Activated CD4-positive, alpha-beta T cell treated with anti-CD3 and anti-CD28 coated beads, Interleukin-2, amount 10 ng/mL, durations not matched to agents 7 days and 5 days (primary cell): ENCODE measurements around the gene LRTM2. TPM values are rescaled to one million over a fixed set of nuclear protein-coding genes. Genes with fewer than 3 reads are reported as not detected.

ENCODE experiments used
- CTCF ChIA-PET: fragments of 350-600 bp; sonication (Branson Sonifier 250); formaldehyde crosslinking; loops from one replicate; lab custom pipeline; 2021; ENCODE audit warnings: antibody characterized with exemption; lab: Charles Lee
- POLR2A ChIA-PET: fragments of 350-600 bp; sonication (Branson Sonifier 250); formaldehyde crosslinking; loops from one replicate; lab custom pipeline; 2021; ENCODE audit warnings: antibody characterized with exemption; lab: Charles Lee
- DNase-seq: peaks from one replicate; pipeline ENCODE4 v3.0.0-alpha.2; 2020
- H3K27ac Mint-ChIP-seq: one replicate; pipeline ENCODE4 v1.8.0; 2021; ENCODE audit warnings: mild to moderate bottlenecking, moderate library complexity, mixed read lengths
- H3K27me3 Mint-ChIP-seq: one replicate; pipeline ENCODE4 v1.8.0; 2021; ENCODE audit warnings: mixed read lengths
- H3K36me3 Mint-ChIP-seq: one replicate; pipeline ENCODE4 v1.8.0; 2021; ENCODE audit warnings: low read depth, mixed read lengths
- H3K4me1 Mint-ChIP-seq: one replicate; pipeline ENCODE4 v1.8.0; 2021; ENCODE audit warnings: mixed read lengths
- H3K4me3 Mint-ChIP-seq: one replicate; pipeline ENCODE4 v1.8.0; 2021; ENCODE audit warnings: mild to moderate bottlenecking, moderate library complexity, mixed read lengths
- H3K9me3 Mint-ChIP-seq: one replicate; pipeline ENCODE4 v1.8.0; 2021; ENCODE audit warnings: mixed read lengths
- total RNA-seq, 2 experiments: library from RNA; stranded (reverse); gene quantifications; one replicate each; pipeline ENCODE4 v1.2.3, GENCODE V29; 2021

LRTM2 gene
- total RNA-seq, 2 experiments from 2014 or later = not detected

GRCh38 chr12:1846421-1847405, 26.3 kb downstream of the LRTM2 start:
- CTCF ChIA-PET = no interaction called here
- Mint-ChIP-seq H3K27ac (no peak overlapping the region), H3K27me3 (peaks cover 2% of the 10 kb centered on the region), H3K4me3 (no peak overlapping the region), H3K4me1 (no peaks in the 10 kb centered on the region), H3K9me3 (no peaks in the 10 kb centered on the region), H3K36me3 (no peaks in the 10 kb centered on the region)
- no peak for DNase-seq
- POLR2A ChIA-PET = no interaction called here

GRCh38 chr12:1847411-1847810, 27.0 kb downstream of the LRTM2 start:
- POLR2A ChIA-PET = no interaction called here
- Mint-ChIP-seq H3K27me3 (peaks cover 2% of the 10 kb centered on the region), H3K27ac (no peak overlapping the region), H3K4me1 (no peaks in the 10 kb centered on the region), H3K36me3 (no peaks in the 10 kb centered on the region), H3K9me3 (no peaks in the 10 kb centered on the region), H3K4me3 (no peak overlapping the region)
- CTCF ChIA-PET = no interaction called here
- no peak for DNase-seq

- ChIA-PET CTCF (no interaction called here), POLR2A (no interaction called here)
- H3K4me1 Mint-ChIP-seq = no peaks in the 10 kb centered on the region
- H3K27ac Mint-ChIP-seq = no peak overlapping the region
- no peaks in the 10 kb centered on the region for H3K9me3 Mint-ChIP-seq
- H3K27me3 Mint-ChIP-seq = peaks cover 2% of the 10 kb centered on the region
- H3K4me3 Mint-ChIP-seq = no peak overlapping the region
- DNase-seq = no peak
- H3K36me3 Mint-ChIP-seq = no peaks in the 10 kb centered on the region
Observed at GRCh38 chr12:1848146-1848545, 27.8 kb downstream of the LRTM2 start.

DNA sequence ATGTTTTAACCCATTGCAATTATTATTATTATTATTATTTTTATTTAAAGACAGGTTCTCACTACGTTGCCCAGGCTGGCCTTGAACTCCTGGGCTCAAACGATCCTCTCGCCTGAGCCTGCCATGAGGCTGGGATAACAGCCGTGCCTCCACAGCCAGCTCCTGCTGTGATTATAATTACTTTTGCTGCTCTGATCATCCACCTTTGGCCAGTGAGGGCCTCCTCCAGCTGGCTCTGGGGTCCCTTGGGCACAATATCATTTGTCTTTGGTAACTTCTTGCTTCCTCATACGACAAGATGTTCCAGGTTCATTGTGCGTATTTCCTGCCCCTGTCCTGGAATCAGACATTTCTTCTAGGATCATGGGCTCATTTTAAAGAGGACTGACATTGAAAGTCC, 28.4 kb downstream of the LRTM2 start:
- no peak overlapping the region for H3K4me3 Mint-ChIP-seq
- no peak overlapping the region for H3K27ac Mint-ChIP-seq
- ChIA-PET POLR2A (no interaction called here), CTCF (no interaction called here)
- peaks cover 2% of the 10 kb centered on the region for H3K27me3 Mint-ChIP-seq
- no peak for DNase-seq
- H3K4me1 Mint-ChIP-seq = no peaks in the 10 kb centered on the region
- H3K9me3 Mint-ChIP-seq = no peaks in the 10 kb centered on the region
- no peaks in the 10 kb centered on the region for H3K36me3 Mint-ChIP-seq

DNA sequence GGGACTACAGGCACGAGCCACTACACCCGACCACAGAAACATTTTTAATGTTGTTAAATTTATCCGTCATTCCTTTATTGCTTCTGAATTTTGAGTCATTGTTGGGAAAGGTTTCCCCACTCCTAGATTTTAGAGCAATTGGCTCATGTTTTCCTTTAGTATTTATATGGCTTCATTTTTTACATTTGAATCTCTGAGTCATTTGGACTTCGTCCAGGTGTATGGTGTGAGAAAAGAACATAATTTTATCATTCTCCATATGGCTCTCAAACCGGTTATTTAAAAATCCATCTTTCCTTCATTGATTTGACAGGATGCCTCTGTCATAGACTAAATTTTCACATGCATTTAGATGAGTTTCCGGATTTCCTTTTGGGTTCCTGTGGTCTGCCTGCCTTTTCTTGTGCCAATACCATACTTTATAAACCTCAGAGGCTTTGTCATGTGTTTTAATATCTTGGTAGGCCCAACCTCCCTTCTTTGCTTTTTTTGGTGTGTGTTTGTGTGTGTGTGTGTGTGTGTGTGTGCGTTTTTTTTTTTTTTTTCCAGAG, 30.9 kb downstream of the LRTM2 start:
- Mint-ChIP-seq H3K27me3 (no peaks in the 10 kb centered on the region), H3K4me3 (no peak overlapping the region), H3K36me3 (no peaks in the 10 kb centered on the region), H3K27ac (no peak overlapping the region), H3K9me3 (no peaks in the 10 kb centered on the region), H3K4me1 (no peaks in the 10 kb centered on the region)
- ChIA-PET CTCF (no interaction called here), POLR2A (no interaction called here)
- no peak for DNase-seq

DNA sequence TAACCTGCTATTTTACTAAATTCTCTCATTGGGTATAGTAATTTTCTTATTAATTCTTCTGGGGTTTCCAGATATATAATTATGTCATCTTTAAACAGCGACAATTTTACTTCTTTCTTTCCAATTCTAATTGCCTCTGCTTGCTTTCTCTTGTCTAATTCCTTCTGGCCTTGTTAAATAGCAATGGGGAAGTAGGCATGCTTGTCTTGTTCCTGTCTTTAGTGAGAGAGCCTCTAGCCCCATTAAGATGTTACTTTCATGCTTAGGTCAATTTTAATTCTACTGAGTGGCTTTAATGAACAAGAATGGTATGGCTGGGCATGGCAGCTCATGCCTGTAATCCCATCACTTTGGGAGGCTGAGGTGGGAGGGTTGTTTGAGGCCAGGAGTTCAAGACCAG, 31.7 kb downstream of the LRTM2 start:
- Mint-ChIP-seq H3K4me1 (no peaks in the 10 kb centered on the region), H3K27ac (no peak overlapping the region), H3K27me3 (no peaks in the 10 kb centered on the region), H3K4me3 (no peak overlapping the region), H3K36me3 (no peaks in the 10 kb centered on the region), H3K9me3 (no peaks in the 10 kb centered on the region)
- POLR2A ChIA-PET = no interaction called here
- CTCF ChIA-PET = no interaction called here
- no peak for DNase-seq

DNA sequence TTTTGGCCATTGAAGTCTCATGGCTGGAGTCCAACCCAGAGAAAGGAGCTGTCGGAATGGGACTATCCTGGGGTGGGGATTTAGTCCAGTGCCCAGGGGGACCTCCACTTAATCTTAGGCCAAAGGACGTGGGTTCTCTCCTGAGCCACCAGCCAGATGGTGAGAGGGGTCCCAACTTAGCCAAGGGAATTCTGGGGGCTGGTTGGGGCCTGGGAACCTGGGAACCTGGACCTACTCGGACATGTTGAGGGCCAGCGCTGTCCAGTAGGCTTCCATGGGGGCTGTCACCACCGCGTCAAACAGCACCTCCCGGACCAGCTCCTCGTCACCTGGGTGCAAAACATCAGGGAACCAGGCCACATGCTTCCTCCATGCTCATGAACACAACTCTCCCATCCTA, 33.4 kb downstream of the LRTM2 start:
- no peak overlapping the region for H3K4me3 Mint-ChIP-seq
- ChIA-PET POLR2A (no interaction called here), CTCF (no interaction called here)
- no peaks in the 10 kb centered on the region for H3K4me1 Mint-ChIP-seq
- DNase-seq = no peak
- no peaks in the 10 kb centered on the region for H3K9me3 Mint-ChIP-seq
- H3K27me3 Mint-ChIP-seq = no peaks in the 10 kb centered on the region
- H3K36me3 Mint-ChIP-seq = no peaks in the 10 kb centered on the region
- no peak overlapping the region for H3K27ac Mint-ChIP-seq

DNA sequence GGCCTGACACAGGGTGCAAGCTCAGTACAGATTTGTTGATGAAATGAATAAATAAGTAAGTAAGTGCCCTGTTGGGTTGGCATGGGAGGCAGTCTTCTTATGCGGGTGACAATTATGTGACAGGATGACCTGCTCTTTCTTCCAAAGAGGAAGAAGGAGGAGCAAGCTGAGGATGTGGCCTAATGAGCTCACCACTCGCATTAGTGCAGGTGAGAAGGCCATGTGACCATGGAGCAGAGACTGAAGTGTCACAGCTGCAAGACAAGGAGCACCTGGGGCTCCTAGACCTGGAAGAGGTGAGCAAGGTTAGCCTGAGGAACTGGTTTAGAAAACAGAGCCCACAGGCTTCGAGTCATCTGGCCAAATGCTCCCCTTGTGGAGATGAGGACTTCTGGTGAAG, 34.9 kb downstream of the LRTM2 start:
- Mint-ChIP-seq H3K27ac (no peak overlapping the region), H3K9me3 (no peaks in the 10 kb centered on the region), H3K4me1 (no peaks in the 10 kb centered on the region)

DNA sequence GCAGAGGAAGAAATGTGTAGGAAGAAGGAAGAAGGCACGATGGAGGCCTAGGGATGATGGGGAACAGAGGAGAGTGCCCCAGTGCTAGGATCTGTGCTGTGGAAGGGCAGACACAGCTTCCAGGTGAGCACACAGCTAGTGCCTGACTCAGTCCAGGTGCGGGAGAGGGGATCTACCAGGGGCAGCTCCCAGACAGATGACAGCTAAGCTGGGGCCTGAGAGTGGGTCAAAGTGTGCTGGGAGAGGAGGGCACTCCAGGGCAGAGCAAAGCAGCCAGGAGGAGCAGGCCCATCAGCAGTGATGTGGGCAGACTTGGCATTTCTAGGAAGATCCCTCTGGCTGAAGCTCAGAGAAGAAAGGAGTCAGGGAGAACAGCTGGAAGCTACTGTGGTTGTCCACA, 36.7 kb downstream of the LRTM2 start:
- Mint-ChIP-seq H3K27me3 (no peaks in the 10 kb centered on the region), H3K9me3 (no peaks in the 10 kb centered on the region), H3K4me3 (no peak overlapping the region), H3K36me3 (no peaks in the 10 kb centered on the region), H3K27ac (no peak overlapping the region), H3K4me1 (no peaks in the 10 kb centered on the region)
- ChIA-PET CTCF (interaction anchor here (1.2 kb wide), 1 partner anchor 45 kb away, joined by 3 read pairs; no protein-coding TSS in a partner anchor), POLR2A (no interaction called here)
- DNase-seq = no peak

More for the DNA sequence above, 34.9 kb downstream of the LRTM2 start:
- CTCF ChIA-PET = no interaction called here
- no peak for DNase-seq
- Mint-ChIP-seq H3K4me3 (no peak overlapping the region), H3K36me3 (no peaks in the 10 kb centered on the region), H3K27me3 (no peaks in the 10 kb centered on the region)
- POLR2A ChIA-PET = interaction anchor here (0.5 to 0.6 kb wide), 2 partner anchors 99 to 1432 kb away, joined by 4 to 5 read pairs; no protein-coding TSS in a partner anchor

DNA sequence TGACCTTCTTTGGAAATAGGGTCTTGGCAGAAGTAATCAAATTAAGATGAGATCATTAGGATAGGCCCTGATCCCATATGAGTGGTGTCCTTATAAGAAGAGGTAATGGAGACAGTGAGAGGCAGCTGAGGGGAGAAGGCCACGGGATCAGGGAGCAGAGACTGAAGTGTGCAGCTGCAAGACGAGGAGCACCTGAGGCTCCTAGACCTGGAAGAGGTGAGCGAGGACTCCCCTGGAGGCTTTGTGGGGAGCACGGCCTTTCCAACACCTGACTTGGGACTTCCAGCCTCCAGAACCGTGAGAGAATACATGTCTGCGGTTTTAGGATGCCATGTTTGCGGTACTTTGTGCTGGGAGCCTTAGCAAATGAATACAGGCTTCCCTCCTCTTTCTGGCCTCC, 37.5 kb downstream of the LRTM2 start:
- peaks cover 3% of the 10 kb centered on the region for H3K27me3 Mint-ChIP-seq
- H3K36me3 Mint-ChIP-seq = no peaks in the 10 kb centered on the region
- CTCF ChIA-PET = no interaction called here
- H3K4me1 Mint-ChIP-seq = no peaks in the 10 kb centered on the region
- DNase-seq = no peak
- no peak overlapping the region for H3K4me3 Mint-ChIP-seq
- no peak overlapping the region for H3K27ac Mint-ChIP-seq
- H3K9me3 Mint-ChIP-seq = no peaks in the 10 kb centered on the region
- POLR2A ChIA-PET = no interaction called here

GRCh38 chr12:1858456-1858855, 38.1 kb downstream of the LRTM2 start:
- Mint-ChIP-seq H3K27ac (no peak overlapping the region), H3K36me3 (no peaks in the 10 kb centered on the region), H3K4me3 (no peak overlapping the region), H3K27me3 (peaks cover 3% of the 10 kb centered on the region), H3K9me3 (no peaks in the 10 kb centered on the region), H3K4me1 (no peaks in the 10 kb centered on the region)
- no peak for DNase-seq
- ChIA-PET CTCF (no interaction called here), POLR2A (no interaction called here)

GRCh38 chr12:1859643-1860042, 39.3 kb downstream of the LRTM2 start:
- H3K36me3 Mint-ChIP-seq = no peaks in the 10 kb centered on the region
- ChIA-PET POLR2A (no interaction called here), CTCF (interaction anchor here (0.6 kb wide), 1 partner anchor 51 kb away, joined by 4 read pairs; no protein-coding TSS in a partner anchor)
- no peaks in the 10 kb centered on the region for H3K9me3 Mint-ChIP-seq
- H3K27ac Mint-ChIP-seq = no peak overlapping the region
- no peak overlapping the region for H3K4me3 Mint-ChIP-seq
- peaks cover 6% of the 10 kb centered on the region for H3K27me3 Mint-ChIP-seq
- DNase-seq = no peak
- no peaks in the 10 kb centered on the region for H3K4me1 Mint-ChIP-seq

DNA sequence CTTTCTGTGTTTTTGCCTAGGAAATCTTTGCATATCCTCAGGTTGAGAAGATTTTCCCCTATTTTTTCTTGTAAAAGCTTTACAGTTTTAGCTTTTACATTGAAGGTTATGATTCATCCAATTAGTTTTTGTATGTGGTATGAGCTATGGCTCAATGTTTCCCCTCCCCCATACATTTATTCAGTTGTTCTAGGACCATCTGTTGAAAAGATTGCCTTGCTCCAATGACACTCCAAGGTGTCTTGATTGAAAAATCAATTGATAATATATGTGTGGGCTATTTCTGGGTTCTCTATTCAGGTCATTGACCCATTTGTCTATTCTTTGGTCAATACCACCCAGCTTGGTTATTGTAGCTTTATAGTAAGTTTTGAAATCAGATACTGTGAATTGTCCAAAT, 42.6 kb downstream of the LRTM2 start:
- Mint-ChIP-seq H3K9me3 (no peaks in the 10 kb centered on the region), H3K27me3 (peaks cover 24% of the 10 kb centered on the region), H3K4me3 (no peak overlapping the region), H3K36me3 (no peaks in the 10 kb centered on the region), H3K4me1 (no peaks in the 10 kb centered on the region), H3K27ac (no peak overlapping the region)
- DNase-seq = no peak
- CTCF ChIA-PET = interaction anchor here (0.9 kb wide), 1 partner anchor 18 kb away, joined by 3 read pairs; no protein-coding TSS in a partner anchor
- POLR2A ChIA-PET = no interaction called here
